Activated naive CD8-positive, alpha-beta T cell treated with anti-CD3 and anti-CD28 coated beads, Interleukin-2, amount 50 U/mL, for 24 hours (primary cell): ENCODE measurements around the gene GCSAM.

Experiments used
- ATAC-seq: fragments of 150-1000 bp; cut with Tn5 transposase; one replicate; pipeline ENCODE4 v1.10.0; 2021
- DNase-seq: peaks from one replicate; pipeline ENCODE4 v3.0.0; 2021
- H3K27ac Mint-ChIP-seq: one replicate; pipeline ENCODE4 v1.8.0; 2021; ENCODE audit warnings: mild to moderate bottlenecking, mixed read lengths
- H3K27me3 Mint-ChIP-seq: one replicate; pipeline ENCODE4 v1.8.0; 2021; ENCODE audit warnings: mixed read lengths
- H3K36me3 Mint-ChIP-seq: one replicate; pipeline ENCODE4 v1.8.0; 2021; ENCODE audit warnings: low read depth, mixed read lengths
- H3K4me1 Mint-ChIP-seq: one replicate; pipeline ENCODE4 v1.8.0; 2021; ENCODE audit warnings: mixed read lengths
- H3K4me3 Mint-ChIP-seq: one replicate; pipeline ENCODE4 v1.8.0; 2021; ENCODE audit warnings: mild to moderate bottlenecking, moderate library complexity, mixed read lengths
- H3K9me3 Mint-ChIP-seq: one replicate; pipeline ENCODE4 v1.8.0; 2021; ENCODE audit warnings: mixed read lengths

The GCSAM gene, protein sequence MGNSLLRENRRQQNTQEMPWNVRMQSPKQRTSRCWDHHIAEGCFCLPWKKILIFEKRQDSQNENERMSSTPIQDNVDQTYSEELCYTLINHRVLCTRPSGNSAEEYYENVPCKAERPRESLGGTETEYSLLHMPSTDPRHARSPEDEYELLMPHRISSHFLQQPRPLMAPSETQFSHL

DNA sequence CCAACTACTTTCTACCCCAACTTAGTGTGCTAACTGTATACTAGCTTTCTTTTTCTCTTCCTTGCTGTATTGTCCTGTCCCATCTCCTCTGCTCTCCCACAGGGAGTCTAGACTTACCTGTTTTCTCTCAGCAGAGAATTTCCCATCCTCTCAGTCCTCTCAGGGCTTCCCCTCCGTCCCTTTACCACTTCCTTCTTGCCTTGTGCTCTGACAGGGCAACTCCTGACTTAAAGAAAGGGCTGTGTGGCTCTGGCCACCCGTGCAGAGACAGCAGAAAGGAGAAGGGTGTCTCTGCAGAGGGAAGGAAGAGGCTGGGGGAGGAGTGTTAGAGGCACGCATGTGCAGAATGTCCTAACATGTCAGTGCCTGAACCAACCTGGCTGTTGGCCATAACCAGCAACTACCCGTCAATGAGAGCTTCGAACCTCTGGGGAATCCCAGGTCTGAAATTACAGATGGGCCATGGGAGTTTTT lies at the start of gene GCSAM:
GCSAM (minus strand) TSS at position 274 of the 474 bp plus-strand sequence; CDS start at position 146, 128 bp downstream.
- Mint-ChIP-seq H3K27me3 (no peaks in the 10 kb centered on the region), H3K9me3 (no peaks in the 10 kb centered on the region), H3K4me1 (peaks cover 89% of the 10 kb centered on the region), H3K4me3 (peak within 1 kb of the TSS; percentile 80), H3K27ac (peak within 1 kb of the TSS; percentile 85), H3K36me3 (no peaks in the 10 kb centered on the region)
- ATAC-seq (peak; percentile 81), DNase-seq (peak; percentile 63)

GRCh38 chr3:112175646-112176045 lies 42.6 kb upstream of the GCSAM start:
- H3K36me3 Mint-ChIP-seq = no peaks in the 10 kb centered on the region
- DNase-seq (no peak), ATAC-seq (no peak)
- H3K4me3 Mint-ChIP-seq = no peak overlapping the region
- H3K27ac Mint-ChIP-seq = no peak overlapping the region
- no peaks in the 10 kb centered on the region for H3K27me3 Mint-ChIP-seq
- H3K4me1 Mint-ChIP-seq = no peaks in the 10 kb centered on the region
- H3K9me3 Mint-ChIP-seq = no peaks in the 10 kb centered on the region

- no peaks in the 10 kb centered on the region for H3K9me3 Mint-ChIP-seq
- H3K27ac Mint-ChIP-seq = no peak overlapping the region
- no peaks in the 10 kb centered on the region for H3K36me3 Mint-ChIP-seq
- H3K4me3 Mint-ChIP-seq = no peak overlapping the region
- ATAC-seq = no peak
- DNase-seq = no peak
- no peaks in the 10 kb centered on the region for H3K4me1 Mint-ChIP-seq
- no peaks in the 10 kb centered on the region for H3K27me3 Mint-ChIP-seq
These were observed 42.0 kb upstream of the GCSAM start for GRCh38 chr3:112175037-112175436.

GRCh38 chr3:112171144-112171543 lies 38.1 kb upstream of the GCSAM start:
- H3K9me3 Mint-ChIP-seq = peaks cover 2% of the 10 kb centered on the region
- no peak for DNase-seq
- H3K36me3 Mint-ChIP-seq = no peaks in the 10 kb centered on the region
- H3K4me1 Mint-ChIP-seq = no peaks in the 10 kb centered on the region
- no peak overlapping the region for H3K27ac Mint-ChIP-seq
- H3K27me3 Mint-ChIP-seq = no peaks in the 10 kb centered on the region
- no peak for ATAC-seq
- H3K4me3 Mint-ChIP-seq = no peak overlapping the region

GRCh38 chr3:112170046-112170445 lies 37.0 kb upstream of the GCSAM start:
- DNase-seq (no peak), ATAC-seq (no peak)
- Mint-ChIP-seq H3K27ac (no peak overlapping the region), H3K27me3 (no peaks in the 10 kb centered on the region), H3K9me3 (peaks cover 4% of the 10 kb centered on the region), H3K4me1 (no peaks in the 10 kb centered on the region), H3K4me3 (no peak overlapping the region), H3K36me3 (no peaks in the 10 kb centered on the region)

DNA sequence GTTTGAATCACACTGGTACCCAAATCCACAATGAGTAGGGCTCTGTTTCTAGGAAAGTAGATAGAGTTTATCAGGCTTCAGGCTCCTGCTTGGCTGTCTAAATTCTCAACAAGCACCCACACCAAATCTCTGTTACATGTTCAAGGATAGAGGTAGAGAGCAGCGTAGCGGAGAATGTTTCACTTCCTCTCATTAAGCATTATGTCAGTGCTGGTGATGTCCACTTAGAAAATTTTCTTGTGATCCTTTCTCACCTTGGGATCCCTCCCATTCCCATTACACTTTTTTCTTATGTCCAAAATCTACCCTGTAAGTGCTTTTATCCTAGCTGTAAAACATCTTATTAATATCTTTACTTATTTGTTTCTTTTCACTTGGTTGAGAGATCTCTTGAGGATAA lies 34.7 kb upstream of the GCSAM start:
- H3K4me3 Mint-ChIP-seq = no peak overlapping the region
- no peaks in the 10 kb centered on the region for H3K36me3 Mint-ChIP-seq
- H3K27ac Mint-ChIP-seq = no peak overlapping the region

DNA sequence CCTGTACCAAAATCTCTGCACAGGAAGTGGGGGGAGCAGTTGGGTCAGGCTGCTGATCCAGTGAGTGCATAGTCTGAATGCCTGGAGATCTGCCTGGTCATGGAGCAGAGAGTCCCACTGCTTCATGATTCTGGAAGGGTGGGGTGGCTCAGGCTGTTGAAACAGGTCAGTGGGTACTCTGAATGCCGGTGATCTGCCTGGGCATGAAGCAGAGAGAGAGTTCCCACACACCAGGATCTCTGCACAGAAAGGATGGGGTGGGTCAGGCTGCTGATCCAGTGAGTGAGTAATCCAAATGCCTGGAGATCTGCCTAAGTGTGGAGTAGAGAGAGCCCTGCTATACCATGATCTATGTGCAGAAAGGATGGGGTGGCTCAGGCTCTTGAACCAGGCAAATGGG lies 16.1 kb upstream of the GCSAM start:
- Mint-ChIP-seq H3K4me3 (no peak overlapping the region), H3K27ac (no peak overlapping the region), H3K27me3 (no peaks in the 10 kb centered on the region), H3K9me3 (peaks cover 27% of the 10 kb centered on the region), H3K4me1 (peaks cover 2% of the 10 kb centered on the region), H3K36me3 (peaks cover 1% of the 10 kb centered on the region)
- no peak for DNase-seq
- no peak for ATAC-seq

More for the DNA sequence above, 34.7 kb upstream of the GCSAM start:
- DNase-seq (no peak), ATAC-seq (no peak)
- Mint-ChIP-seq H3K4me1 (no peaks in the 10 kb centered on the region), H3K9me3 (peaks cover 10% of the 10 kb centered on the region), H3K27me3 (no peaks in the 10 kb centered on the region)

GRCh38 chr3:112143689-112144088 lies 10.6 kb upstream of the GCSAM start:
- peak; percentile 43 for ATAC-seq
- Mint-ChIP-seq H3K4me3 (peak overlapping the region; percentile 37), H3K27ac (peak overlapping the region; percentile 0), H3K4me1 (peaks cover 14% of the 10 kb centered on the region), H3K9me3 (peaks cover 27% of the 10 kb centered on the region), H3K36me3 (peaks cover 1% of the 10 kb centered on the region), H3K27me3 (no peaks in the 10 kb centered on the region)
- no peak for DNase-seq

GRCh38 chr3:112143251-112143650 lies 10.2 kb upstream of the GCSAM start:
- Mint-ChIP-seq H3K4me3 (peak overlapping the region; percentile 37), H3K9me3 (peaks cover 27% of the 10 kb centered on the region), H3K27me3 (no peaks in the 10 kb centered on the region), H3K36me3 (peaks cover 1% of the 10 kb centered on the region), H3K4me1 (peaks cover 14% of the 10 kb centered on the region), H3K27ac (peak overlapping the region; percentile 0)
- DNase-seq (no peak), ATAC-seq (peak; percentile 86)

DNA sequence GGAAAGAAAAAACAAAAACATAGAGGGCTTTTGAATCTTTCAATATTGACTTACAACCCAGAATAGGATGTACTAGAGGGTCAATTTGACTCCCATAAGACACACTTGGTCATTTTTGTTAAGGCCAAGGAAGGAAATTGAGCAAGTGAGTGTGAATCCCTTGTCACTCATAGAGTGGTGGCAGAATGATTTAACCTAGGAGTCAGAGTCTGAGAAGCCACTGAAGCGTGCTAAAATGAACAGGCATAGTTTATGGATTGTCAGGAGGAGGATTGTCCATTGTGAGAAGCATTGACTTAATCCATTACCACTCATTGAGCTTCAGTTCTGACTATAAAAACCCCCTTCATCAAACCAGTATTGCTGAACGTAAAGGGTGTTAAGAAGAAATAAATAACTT lies 8.2 kb upstream of the GCSAM start:
- Mint-ChIP-seq H3K4me1 (peaks cover 30% of the 10 kb centered on the region), H3K36me3 (peaks cover 1% of the 10 kb centered on the region), H3K27me3 (no peaks in the 10 kb centered on the region), H3K9me3 (peaks cover 10% of the 10 kb centered on the region), H3K4me3 (no peak overlapping the region), H3K27ac (no peak overlapping the region)
- ATAC-seq (no peak), DNase-seq (no peak)

- Mint-ChIP-seq H3K36me3 (peaks cover 1% of the 10 kb centered on the region), H3K4me3 (no peak overlapping the region), H3K27me3 (no peaks in the 10 kb centered on the region), H3K27ac (no peak overlapping the region), H3K9me3 (peaks cover 6% of the 10 kb centered on the region), H3K4me1 (peaks cover 37% of the 10 kb centered on the region)
- no peak for DNase-seq
- ATAC-seq = no peak
These were observed 7.5 kb upstream of the GCSAM start for GRCh38 chr3:112140584-112140983.

GRCh38 chr3:112138219-112138969 lies 5.3 kb upstream of the GCSAM start:
- Mint-ChIP-seq H3K4me1 (peaks cover 51% of the 10 kb centered on the region), H3K27ac (no peak overlapping the region), H3K4me3 (no peak overlapping the region), H3K36me3 (no peaks in the 10 kb centered on the region), H3K9me3 (no peaks in the 10 kb centered on the region), H3K27me3 (no peaks in the 10 kb centered on the region)
- ATAC-seq (no peak), DNase-seq (no peak)

- H3K9me3 Mint-ChIP-seq = no peaks in the 10 kb centered on the region
- ATAC-seq = no peak
- no peak for DNase-seq
- H3K36me3 Mint-ChIP-seq = no peaks in the 10 kb centered on the region
- H3K27ac Mint-ChIP-seq = no peak overlapping the region
- H3K27me3 Mint-ChIP-seq = no peaks in the 10 kb centered on the region
- no peak overlapping the region for H3K4me3 Mint-ChIP-seq
- peaks cover 54% of the 10 kb centered on the region for H3K4me1 Mint-ChIP-seq
These were observed 4.7 kb upstream of the GCSAM start for GRCh38 chr3:112137781-112138180.

DNA sequence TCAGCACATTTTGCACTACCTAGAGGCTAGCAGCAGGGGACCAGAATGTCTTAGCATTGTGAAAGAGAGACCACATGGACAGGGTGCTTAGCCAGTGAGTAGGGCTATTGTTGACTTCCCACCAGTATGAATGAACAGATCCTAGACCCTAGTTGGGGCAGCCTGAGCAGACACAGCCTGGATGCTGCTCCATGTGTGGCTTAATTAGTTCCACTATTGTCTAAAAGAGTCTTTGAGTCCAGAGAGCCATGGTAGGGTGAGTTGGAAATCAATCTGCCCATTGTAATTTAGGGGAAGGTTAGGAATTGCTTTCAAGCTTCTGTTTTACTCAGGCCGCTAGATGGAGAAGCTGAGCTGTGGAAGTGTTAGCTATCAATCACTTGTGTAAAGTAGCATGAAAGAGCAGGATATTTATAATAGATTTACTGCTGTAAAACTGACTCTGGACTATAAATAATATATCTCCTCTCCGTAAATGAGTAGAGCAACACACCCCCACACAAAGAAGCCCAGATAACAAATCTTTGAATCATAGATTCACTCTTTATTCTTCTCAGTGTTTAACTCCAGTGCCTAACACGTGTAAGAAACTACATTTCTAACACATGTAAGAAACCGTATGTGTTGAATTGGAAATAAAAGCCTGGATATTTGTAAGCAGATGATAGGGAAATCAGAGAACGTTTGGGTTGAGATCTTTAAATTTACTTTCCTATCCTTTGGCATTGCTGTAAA lies 4.1 kb upstream of the GCSAM start:
- Mint-ChIP-seq H3K4me1 (peaks cover 60% of the 10 kb centered on the region), H3K36me3 (no peaks in the 10 kb centered on the region), H3K27ac (no peak overlapping the region), H3K4me3 (no peak overlapping the region), H3K27me3 (no peaks in the 10 kb centered on the region), H3K9me3 (no peaks in the 10 kb centered on the region)
- ATAC-seq = no peak
- DNase-seq = peak; percentile 43

DNA sequence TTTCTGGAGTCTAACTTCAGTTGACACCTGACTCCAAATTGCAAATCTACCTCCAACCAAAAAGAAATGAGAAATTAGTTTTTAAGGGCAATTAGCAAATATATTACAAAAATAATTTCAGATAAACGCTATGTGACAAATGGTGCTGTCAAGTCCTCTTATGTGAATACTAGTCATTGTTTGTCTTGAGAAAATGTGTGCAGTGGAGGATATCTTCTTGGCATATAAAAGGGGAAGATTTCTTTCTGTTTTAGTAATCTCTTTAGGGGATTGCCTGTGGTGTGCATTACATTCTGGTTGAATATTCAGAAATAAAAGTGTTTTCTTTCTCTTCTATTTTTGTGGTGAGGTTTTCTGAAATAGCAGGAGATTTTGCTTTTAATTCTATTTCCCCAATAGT lies 3.0 kb upstream of the GCSAM start:
- Mint-ChIP-seq H3K9me3 (no peaks in the 10 kb centered on the region), H3K27ac (no peak overlapping the region), H3K4me3 (no peak overlapping the region), H3K4me1 (peaks cover 65% of the 10 kb centered on the region), H3K36me3 (no peaks in the 10 kb centered on the region), H3K27me3 (no peaks in the 10 kb centered on the region)
- ATAC-seq = no peak
- no peak for DNase-seq
